ENCODE data around the gene ABCD4. TPM values are rescaled to one million over a fixed set of nuclear protein-coding genes. Genes with fewer than 3 reads are reported as not detected.

Gene ABCD4
- total and polyA plus RNA-seq, 2 of the 4 experiments (the other 2 are of a cell fraction) = 12.2 to 20.4 TPM

DNA sequence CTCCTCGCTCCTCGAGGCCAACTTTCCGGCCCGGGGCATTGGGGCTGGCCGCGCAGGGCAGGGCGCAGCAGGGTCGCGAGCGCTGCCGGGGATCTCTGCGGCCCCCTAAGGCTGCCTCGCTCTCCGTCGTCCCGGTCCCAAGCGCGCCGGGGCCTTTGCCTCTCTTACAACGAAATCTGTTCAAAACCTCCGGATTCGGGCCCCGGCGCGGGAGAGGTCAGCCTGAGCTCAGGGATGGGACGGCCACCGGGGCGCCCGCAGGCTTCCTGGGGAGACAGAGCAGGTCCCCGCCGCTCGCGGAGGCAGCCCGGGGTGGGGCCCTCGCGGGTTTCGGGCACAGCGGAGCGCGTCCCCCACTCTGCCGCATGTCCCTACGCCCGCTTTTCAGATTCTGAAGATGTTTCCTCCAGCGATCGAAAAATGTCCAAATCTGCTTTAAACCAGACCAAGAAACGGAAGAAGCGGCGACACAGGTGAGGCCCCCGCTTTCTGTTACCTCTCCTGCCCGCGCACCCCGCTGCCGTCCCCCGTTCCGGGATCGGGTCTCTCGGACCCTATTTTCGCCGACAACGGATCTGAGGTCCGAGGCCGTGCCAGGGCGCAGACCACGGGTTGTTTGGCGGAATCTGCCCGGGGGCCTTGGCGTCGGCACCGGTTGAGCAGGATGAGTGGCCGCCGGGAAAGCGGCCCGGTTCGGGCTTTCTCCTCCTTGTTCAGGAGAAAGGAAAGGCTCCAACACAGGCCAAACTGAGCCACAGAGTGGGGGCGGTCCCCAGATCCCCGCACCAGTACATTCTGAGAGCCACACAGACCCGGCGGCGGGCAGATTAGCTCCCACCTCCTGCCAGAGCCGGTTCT is 61.7 kb downstream of the ABCD4 start:
- CTCF ChIA-PET = no interaction called here
- H2AK9ac ChIP-seq (replicated peaks; ENCODE audit: low read depth, low read length, poor library complexity) = peak overlapping the region; percentile 47
- H3K56ac ChIP-seq (ENCODE audit: extremely low read depth, insufficient read depth, low read length) = no peak overlapping the region
- no peak overlapping the region for H3K4ac ChIP-seq (ENCODE audit: low read depth, low read length)
- H3K4me2 ChIP-seq (ENCODE audit: low read depth, low read length) = no peak overlapping the region
- H4K5ac ChIP-seq (ENCODE audit: low read depth, low read length) = no peak overlapping the region
- H3K14ac ChIP-seq (replicated peaks; ENCODE audit: low read depth, low read length) = no peak overlapping the region
- H2AFZ ChIP-seq (replicated peaks; ENCODE audit: low read length, poor library complexity) = peak overlapping the region; percentile 49
- H4K91ac ChIP-seq (ENCODE audit: insufficient read depth, low read depth, low read length) = no peak overlapping the region
- H3K23ac ChIP-seq (ENCODE audit: low read depth, low read length) = no peak overlapping the region
- H4K8ac ChIP-seq (ENCODE audit: low read depth in 2 of 2, low read length in 2 of 2) = no peak overlapping the region
- no peaks in the 10 kb centered on the region for H3K4me1 ChIP-seq (ENCODE audit: control insufficient read depth, insufficient read depth, low read length)
- H3K18ac ChIP-seq (ENCODE audit: low read depth, low read length) = no peak overlapping the region
- BruUV-seq (replicated peaks) = no TSS peak
- no peak overlapping the region for H2BK15ac ChIP-seq (ENCODE audit: low read depth, low read length)
- H3K9me1 ChIP-seq (ENCODE audit: insufficient read depth, low read length) = no peaks in the 10 kb centered on the region
- TF ChIP-seq RFX5 (IDR thresholded peaks at IDR 0.05; ENCODE audit: low read depth, low read length) = no peak
- TF ChIP-seq MXI1 (IDR thresholded peaks at IDR 0.05; ENCODE audit: borderline replicate concordance, low read depth, low read length) = no peak
- TF ChIP-seq CHD1 (IDR thresholded peaks at IDR 0.05; ENCODE audit: low read depth, low read length) = no peak
- ATAC-seq (ENCODE audit: low read depth) = peak; percentile 36; the same call in 1 of the 2 replicates
- DNase-seq = no peak
- H3K4me3 ChIP-seq (ENCODE audit: insufficient read depth, low read depth, low read length) = no peak overlapping the region
- WGBS, 2 experiments (ENCODE audit: extremely low coverage in 2 of 2, insufficient read length in 1 of 2) = 2% methylated on average over 44 of the region's 80 CpGs; no CpG with 5 or more reads in 1 of the 2 experiments
- POLR2A ChIA-PET (ENCODE audit: unreplicated experiment) = no interaction called here
- peaks cover 90% of the 10 kb centered on the region for H3K27me3 ChIP-seq (ENCODE audit: control insufficient read depth, insufficient read depth, low read length)
- H2BK5ac ChIP-seq (ENCODE audit: low read depth, low read length, poor library complexity, severe bottlenecking) = no peak overlapping the region
- H3K79me1 ChIP-seq (ENCODE audit: low read depth in 1 of 2, low read length in 2 of 2) = no peaks in the 10 kb centered on the region
- H3K9ac ChIP-seq (ENCODE audit: low read depth, low read length) = no peak overlapping the region
- no peak overlapping the region for H2AK5ac ChIP-seq (ENCODE audit: low read depth, low read length)
- H3K36me3 ChIP-seq (ENCODE audit: control insufficient read depth, insufficient read depth, low read length) = no peaks in the 10 kb centered on the region
- peaks cover 8% of the 10 kb centered on the region; the same call in 1 of the 2 replicates for H3K9me3 ChIP-seq (ENCODE audit: control insufficient read depth, insufficient read depth, low read length)
- H2BK20ac ChIP-seq (ENCODE audit: low read depth, low read length) = no peak overlapping the region
- in situ Hi-C loops (cut with MboI; ENCODE audit: low sequenced_read_pairs) (no loop called here), intact Hi-C loops (cut with micrococcal nuclease) (no loop called here), dilution Hi-C loops (cut with HindIII; ENCODE audit: low sequenced_read_pairs, unreplicated experiment) (no loop called here)
- H2BK120ac ChIP-seq (ENCODE audit: low read depth, low read length) = no peak overlapping the region
- H4K20me1 ChIP-seq (ENCODE audit: insufficient read depth, low read length) = peaks cover 28% of the 10 kb centered on the region
- H3K27ac ChIP-seq (ENCODE audit: insufficient read depth, low read length) = no peak overlapping the region

All from IMR-90 (cell line).